HG02840 (cell line): ENCODE data around the gene FAM241B.

ENCODE experiments used
- ATAC-seq: cut with Tn5 transposase; IDR thresholded peaks from one replicate; pipeline ENCODE4 v1.9.1; 2021; ENCODE audit warnings: mild to moderate bottlenecking, moderate library complexity, moderate number of reproducible peaks; ENCODE audit not compliant: unreplicated experiment, low FRiP score

The FAM241B gene, protein sequence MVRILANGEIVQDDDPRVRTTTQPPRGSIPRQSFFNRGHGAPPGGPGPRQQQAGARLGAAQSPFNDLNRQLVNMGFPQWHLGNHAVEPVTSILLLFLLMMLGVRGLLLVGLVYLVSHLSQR

DNA sequence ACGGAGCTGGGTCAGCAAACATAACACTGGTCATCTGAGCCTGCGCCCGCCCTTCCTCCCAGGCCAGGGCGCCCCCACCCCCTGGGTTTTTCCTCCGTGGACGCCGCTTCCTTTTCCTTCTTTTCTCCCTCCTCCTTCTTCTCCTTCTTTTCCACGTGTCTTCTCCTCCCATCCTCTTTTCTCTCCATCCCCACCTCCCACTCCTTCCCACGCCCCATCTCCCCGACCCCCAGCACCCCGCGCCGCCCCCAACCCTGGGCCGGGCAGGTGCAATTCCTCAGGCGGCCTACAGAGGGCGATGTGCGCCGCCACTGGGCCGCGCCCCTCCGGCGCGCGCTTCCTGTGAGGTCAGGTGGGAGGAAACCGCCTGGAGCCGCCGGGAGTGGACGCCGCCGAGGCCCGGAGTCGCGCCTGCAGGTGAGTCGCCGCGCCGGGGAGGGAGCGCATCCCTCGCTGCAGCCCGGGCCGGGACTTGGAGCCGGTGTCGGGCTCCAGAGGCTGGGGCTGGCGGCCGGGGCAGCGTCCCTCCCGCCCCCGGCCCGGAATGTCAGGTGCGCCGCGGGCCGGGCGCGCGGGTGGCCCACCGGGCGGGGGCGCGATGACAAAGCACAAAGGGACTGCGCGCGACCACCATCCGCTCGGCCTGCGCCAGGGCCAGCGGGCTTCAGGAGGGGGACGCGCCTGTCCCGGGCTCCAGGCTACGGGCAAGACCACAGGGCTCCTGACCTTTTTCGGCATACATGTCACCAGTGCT lies at the start of gene FAM241B:
FAM241B (plus strand) TSS at position 351 of the 754 bp plus-strand sequence. CDS start 1,497 bp downstream, outside the sequence.
- no peak for ATAC-seq

DNA sequence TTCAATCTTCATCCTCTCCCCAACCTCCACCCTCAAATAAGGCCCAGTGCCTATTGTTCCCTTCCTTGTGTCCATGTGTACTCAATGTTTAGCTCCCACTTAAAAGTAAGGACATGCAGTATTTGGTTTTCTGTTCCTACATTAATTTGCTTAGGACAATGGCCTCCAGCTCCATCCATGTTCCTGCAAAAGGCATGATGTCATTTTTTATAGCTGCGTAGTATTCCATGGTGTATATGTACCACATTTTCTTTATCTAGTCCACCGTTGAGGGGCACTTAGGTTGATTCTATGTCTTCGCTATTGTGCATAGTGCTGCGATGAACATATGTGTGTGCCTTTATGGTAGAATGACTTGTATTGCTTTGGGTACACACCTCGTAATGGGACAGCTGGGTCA lies 49.6 kb upstream of the FAM241B start:
- no peak for ATAC-seq

DNA sequence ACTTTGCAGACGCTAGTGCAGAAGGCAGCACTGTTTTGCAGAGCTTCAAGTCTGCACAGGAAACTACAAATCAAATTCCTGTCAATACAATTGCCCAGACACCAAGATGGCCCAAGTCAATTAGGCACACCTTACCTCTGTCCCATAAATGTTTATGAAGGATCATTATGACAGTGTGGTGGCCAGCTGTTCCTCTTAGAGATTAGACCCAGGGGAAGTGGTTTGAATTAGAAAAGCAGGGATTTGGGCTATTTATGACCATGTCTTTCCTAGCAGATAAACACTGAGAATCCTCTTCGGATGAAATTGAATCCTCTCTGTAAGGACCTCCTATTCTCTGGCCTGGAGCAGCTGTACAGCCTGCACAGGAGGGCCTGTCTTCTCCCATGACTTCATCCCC lies 46.9 kb upstream of the FAM241B start:
- no peak for ATAC-seq

DNA sequence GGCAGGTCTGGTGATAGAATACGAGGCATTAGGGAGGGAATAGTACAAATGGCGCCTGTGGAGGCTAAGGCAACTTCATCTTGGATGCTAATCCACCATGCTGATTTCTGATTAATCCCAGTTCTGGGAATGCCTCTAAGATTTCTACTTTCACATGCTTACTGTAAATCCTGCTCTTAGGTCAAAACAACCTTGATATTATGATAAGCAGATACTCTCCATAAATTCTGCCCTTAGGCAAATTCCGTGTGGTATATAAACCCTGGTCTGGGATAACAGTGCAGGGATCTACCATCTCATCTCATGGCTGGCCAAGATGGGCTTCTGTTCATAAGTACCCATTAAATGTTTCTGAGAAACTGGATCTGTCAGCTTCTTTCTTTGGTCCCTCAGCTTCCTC lies 45.4 kb upstream of the FAM241B start:
- no peak for ATAC-seq

DNA sequence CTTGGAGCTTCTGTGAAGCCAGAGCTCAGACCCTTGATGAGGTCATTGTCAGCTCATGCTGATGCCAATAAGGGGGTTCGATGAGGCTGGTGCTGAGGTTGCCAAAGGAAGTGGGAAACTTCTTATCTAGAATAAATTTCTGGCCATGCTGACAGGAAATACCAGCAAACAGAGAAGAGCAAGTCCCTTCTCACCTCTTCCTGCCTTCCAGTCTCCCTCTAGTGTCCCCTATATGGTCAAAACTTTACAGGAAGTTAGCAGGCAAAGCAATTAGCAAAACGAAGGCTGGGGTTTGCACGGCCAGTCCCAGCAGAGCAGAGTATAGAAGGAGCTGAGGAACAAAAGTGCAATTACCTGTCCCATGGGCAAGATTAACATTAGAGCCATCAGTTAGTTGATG lies 41.7 kb upstream of the FAM241B start:
- ATAC-seq = no peak

DNA sequence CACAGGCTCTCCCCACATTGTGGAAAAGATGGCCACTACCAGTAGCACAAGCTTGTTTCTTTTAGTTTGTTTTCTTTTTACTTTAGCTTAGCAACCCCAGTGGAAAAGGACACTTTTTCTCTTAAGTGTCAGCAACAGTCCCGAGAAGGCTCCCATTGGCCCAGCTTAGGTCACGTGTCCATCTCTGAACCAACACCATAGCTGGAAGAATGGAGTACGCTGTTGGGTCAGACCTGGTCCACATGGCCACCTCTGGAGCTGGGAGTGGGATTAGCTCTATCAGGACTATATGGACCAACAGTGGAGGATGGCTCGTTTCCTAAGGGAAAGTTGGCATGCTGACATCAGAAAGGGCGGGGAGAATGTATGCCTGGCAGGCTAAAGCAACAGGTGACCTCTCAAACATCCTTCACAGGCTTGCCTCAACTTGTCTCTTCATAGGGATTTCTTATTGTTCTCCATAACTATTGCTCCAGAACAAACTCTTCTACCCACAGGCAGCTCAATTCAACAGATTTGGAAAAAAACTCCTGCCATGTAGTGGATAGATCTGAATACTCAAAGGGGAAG lies 29.2 kb upstream of the FAM241B start:
- no peak for ATAC-seq

DNA sequence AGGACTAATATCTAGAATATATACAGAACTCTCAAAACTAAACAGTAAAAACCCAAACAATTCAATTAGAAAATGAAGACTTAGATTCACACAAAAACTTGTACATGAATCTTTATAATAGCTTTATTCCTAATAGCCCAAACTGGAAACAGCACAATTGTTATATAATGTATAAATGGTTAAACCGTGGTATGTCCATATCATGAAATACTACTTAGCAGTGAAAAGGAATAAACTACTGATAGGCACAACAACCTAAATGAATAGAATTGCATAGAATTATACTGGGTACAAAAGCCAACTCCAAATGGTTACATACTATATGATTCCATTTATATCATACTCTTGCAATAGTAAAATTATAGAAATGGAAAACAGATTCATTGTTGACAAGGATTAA lies 21.0 kb upstream of the FAM241B start:
- ATAC-seq = no peak

DNA sequence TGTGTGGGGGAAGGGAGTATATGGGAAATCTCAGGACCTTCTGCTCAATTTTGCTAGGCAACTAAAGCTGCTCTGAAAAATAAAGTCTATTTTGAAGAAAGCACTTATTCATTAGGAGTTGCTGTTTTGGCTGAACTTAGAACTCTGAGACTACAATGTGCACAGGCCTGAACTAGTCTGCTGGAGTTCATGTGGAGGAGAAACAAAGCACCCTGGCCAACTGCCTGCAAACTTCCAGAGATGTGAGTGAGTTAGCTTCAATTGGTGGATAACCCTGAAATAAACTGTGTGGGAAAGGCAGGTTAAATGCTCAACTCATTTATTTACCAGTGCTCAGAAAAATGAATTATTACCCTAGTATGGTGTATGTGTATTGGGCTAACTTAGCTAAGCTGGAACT lies 17.3 kb upstream of the FAM241B start:
- no peak for ATAC-seq

DNA sequence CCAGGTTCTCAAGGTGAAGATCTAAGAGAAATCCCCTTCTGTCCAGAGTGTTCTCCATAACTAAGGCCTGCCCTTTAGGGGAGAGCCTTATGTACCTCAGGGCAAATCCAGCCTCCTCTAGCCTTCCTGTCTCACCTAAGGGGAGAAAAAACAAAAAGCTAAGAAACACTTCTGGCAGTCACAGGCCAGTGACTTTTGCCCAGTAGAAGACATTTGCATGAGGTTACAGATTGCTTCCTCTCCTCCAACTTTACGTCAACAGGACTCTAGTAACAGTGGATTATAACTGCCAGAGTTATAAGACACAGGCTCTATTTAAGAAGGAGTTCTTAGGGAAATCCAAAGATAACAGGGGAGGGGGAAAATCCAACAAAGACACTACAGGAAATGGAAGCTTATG lies 15.9 kb upstream of the FAM241B start:
- no peak for ATAC-seq

DNA sequence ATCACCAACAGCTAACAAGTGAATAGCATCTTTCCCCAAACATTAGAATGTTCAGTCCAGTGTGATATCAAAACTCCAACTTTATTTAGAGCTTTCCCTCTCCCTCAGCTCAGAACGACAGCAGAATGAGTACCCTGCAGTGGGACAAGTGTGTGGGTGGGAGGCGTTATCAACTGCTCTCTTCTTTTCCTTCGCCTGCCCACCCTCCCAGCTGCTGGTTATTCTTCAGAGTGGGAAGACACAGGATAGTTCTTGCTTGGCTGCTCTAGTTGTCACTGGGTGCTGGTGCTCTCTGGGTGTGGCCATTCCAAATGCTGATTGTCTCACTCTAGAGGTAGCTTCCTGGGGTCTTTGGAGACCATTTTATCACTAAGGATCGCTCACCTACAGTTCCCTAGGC lies 13.7 kb upstream of the FAM241B start:
- no peak for ATAC-seq

DNA sequence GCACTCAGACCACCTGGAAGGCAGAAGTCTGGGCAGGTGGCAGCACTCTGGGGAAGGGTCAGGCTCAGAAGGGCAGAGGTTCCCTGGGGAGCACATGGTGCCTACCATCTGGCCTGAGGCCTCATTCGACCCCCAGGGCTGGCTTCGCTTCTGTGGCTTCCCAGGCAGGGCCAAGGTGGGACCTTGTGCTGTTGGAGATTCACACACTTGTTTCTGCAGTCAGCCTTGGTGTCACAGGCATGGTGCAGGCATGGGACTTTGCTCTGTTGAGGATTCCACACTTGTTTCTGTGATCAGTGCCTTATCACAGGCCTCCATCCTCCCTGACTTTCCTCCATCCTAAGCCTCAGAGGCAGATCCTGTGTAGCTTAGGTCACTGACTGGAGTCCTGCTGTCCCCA lies 11.3 kb upstream of the FAM241B start:
- no peak for ATAC-seq

DNA sequence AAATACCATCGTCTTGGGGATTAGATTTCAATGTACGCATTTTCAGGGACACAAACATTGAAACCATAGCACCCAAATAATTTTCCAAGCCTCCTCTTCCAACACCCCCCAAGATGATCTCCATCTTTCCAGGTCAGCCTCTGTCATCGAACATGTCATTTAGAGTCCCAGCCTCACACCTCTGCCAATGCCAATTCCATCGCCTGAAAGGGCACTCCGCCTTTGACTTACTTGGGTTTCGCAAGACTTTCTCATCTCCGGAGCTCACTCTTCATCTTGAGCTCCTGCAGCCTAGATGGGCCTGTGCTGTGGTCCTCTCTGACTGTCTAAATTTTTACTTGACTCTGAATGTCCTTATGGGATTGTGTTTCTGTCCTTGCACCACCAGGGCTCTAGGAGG lies 10.4 kb upstream of the FAM241B start:
- no peak for ATAC-seq

DNA sequence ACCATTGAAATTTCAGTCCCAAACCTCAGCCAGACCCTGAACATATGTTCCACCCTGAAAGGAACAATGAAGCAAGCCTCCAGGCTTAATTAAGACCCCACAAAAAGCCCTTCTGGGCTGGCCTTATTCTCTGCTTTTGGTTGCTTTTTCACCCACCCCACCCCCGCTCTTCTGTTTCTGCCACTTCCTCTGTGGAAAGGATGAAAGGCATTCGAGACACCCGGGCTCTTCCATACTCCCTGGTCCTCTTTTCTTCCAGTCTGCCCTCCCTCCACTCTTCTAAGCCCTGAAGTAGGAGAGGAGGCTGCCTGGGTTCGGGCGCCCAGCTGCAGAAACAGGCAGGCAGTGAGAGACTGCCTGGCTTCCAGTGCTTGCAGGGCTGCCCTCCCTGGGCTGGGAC lies 9.4 kb upstream of the FAM241B start:
- ATAC-seq = no peak

DNA sequence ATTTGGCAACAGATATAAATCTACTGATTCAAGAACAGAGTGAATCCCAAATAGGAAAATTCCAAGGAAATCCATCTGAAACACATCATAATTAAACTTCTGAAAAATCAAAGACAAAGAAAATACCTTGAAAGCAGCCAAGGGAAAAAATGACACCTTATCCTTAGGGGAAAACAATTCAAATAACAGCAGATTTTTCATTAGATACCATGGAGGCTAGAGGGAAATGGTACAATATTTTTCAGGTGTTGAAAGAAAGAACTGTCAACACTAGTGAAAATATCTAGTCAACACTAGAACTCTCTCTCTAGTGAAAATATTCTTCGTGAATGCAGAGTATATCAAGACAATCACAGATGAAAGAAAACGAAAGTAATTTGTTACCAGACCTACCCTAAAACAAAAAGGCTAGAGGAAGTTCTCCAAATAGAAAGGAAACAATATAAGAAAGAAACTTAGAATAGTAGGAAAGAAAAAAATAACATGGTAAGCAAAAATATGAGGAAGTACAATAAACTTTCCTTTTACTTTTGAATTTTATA lies 5.7 kb upstream of the FAM241B start:
- ATAC-seq = no peak

DNA sequence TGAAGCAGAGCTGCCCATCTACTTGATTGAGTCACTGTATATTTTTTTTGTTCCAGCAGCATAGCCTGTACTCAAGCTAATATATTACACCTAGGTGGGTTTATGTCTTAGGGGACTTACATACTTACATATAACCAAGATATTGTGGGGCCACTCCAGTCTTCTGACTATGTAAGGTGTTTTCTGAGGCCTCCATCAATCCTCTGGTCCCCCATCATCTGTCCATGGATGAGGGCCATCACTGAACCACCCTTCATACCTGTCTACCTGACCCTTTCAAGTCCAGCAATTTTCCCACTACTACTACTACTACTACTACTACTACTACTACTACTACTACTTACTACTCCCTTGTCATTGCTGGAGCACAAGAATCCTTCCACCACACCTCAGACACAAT lies 3.2 kb upstream of the FAM241B start:
- ATAC-seq = no peak

DNA sequence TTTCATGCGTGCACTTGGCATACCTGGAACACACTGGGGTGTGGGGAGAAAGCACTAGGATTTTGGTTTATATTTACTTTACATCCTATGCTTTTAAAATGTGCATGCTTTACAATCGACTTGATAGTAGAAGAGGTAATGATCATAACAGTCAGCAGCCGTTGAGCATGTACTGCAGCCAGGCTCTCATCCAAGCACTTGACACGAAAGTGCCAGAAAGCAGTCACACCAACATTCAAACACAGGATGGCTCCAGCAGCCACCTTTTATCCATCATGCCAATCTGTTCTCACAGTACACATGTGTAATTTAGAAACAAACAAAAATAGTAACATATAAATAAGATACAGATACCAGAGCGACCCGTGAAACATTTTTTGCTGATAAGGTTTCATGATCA lies 1.2 kb upstream of the FAM241B start:
- no peak for ATAC-seq

DNA sequence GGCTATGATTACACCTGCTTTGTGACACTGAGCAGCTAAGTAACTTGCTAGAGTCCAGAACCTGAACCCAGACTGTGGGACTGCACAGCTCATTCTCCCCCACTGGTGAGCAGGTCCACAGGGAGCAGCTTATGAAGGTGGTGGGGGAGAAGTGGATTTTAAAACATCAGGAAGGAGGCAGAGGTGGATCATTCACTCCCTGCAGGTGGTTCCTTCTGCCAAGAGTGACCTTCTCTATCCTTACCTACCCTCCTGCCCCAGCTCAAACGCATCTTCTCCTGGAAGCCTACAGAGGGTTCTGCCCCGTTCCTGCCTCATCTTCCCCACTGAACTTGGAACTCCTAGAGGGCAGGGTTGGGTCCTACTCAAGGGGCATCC lies 539 bp upstream of the FAM241B start:
- ATAC-seq = no peak

DNA sequence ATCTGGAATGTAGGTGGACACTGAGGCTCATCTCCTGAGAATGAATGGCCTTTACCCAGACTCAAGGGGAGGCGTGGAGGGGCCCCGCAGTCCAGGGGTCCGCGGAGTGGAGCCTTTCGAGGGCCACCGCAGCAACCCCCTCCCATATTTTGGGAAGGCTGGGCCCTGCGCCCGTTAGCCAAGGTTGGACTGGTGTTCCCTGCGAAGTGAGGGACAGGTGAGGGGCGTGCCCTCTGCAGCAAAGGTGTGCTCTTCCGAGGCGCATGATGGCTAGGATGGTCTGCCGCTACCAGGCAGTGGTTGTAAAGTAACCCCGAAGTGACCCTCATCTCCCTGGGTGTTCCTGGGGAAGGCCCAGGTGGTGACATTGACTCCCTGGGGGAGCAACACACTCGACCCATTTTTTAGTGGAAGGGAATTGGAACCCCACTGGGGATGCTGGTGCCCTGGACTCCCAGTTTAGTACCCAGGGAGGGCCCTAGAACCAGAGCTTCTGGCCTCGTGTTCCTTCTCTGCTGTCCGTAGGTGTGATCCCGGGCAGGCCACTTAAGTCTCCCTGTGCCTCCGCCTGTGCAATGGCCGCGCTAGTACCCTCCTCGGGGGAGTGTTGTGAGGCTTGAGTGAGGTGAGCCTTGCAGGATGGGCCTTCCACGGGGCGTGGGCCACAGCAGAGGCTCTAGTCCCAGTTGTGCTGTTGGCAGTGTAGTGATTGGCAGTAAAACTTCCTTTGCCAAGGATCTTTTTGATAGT lies 779 bp downstream of the FAM241B start:
- ATAC-seq = no peak

DNA sequence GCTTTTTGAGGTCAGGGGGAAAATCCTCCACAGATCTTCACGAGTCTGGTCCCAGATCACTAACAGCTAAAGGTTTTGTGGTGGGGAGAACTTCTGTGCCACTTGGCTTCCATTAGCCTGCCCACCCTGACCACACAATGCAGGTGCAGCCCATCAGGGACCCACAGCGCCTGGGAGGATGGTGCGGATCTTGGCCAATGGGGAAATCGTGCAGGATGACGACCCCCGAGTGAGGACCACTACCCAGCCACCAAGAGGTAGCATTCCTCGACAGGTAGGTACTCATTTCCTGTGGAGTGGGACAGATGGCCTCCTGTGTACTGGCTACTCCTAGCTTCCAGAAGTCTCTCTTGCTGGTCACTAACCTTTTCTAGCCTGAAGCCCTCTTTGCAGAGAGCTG lies 1.5 kb downstream of the FAM241B start:
- ATAC-seq = no peak

DNA sequence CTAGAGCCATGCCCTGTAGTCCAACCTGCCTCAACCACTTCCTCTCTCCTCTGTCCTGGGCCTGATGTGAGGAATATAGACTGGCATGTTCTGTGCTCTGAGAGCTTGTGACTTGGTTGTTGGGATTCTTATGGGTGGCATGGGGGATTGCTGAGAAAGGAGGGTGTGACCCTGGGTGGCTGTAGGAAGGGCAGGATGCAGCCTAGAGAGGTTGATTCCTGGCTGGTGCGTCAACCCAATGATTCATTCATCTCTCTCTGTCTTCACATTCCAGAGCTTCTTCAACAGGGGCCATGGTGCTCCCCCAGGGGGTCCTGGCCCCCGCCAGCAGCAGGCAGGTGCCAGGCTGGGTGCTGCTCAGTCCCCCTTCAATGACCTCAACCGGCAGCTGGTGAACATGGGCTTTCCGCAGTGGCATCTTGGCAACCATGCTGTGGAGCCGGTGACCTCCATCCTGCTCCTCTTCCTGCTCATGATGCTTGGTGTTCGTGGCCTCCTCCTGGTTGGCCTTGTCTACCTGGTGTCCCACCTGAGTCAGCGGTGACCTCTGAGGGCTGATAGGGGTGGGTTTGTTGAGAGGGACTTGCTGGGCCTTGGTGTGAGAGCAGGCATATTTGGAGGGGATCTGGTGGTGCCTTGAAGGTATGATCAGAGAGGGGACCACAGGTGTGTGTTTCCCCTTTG lies 2.6 kb downstream of the FAM241B start:
- ATAC-seq = no peak
